ENCODE results near the gene RELA. TPM values are rescaled to one million over a fixed set of nuclear protein-coding genes. Genes with fewer than 3 reads are reported as not detected.

The RELA gene
- total and polyA plus RNA-seq, 2 donors (not counting 3 experiments of a cell fraction or from before 2014, with no cell fraction given), result 78.7 to 105 TPM

DNA sequence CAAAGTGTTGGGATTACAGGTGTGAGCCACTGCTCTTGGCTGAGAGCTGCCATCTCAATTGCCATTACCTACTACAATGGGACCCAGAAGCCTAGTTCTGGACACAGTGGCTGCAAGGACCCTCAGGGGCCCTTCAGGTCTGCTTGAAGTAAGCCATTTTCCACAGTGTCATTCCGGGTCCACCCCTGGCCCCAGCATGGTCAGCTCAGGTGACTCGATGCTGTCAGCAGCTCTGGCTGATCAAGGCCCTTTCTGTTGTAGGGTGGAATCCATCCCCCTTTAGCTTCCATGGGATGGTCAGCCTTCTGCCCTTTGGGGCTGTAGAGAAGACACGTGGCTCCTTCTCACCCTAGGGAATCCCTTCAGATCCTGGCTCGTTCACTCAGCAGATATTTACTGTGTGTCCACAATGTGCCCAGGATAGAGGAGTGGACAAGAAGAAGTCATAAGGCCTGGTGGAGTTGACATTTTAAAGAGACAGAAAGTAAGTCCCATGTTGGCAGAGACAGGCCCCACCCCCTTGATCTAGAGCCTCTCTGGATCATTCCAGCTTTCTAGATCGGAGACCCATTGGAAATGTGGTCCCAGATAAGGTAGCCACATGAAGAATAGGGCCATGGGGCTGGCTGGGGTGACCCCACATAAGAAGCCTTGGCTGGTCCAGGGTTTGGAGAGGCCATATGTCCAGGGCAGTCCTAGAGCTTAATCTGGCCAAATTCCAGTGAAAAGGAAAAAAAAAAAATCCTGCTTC lies 34.3 kb upstream of the RELA start:
- H3K9me1 ChIP-seq (replicated peaks; ENCODE audit: control insufficient read depth, extremely low read depth, insufficient read depth, low read length), result no peaks in the 10 kb centered on the region
- no peak for FAIRE-seq

More for the DNA sequence above, 34.3 kb upstream of the RELA start:
- dilution Hi-C loops (cut with MboI; ENCODE audit: extremely low pct_ligation_motif_present, low sequenced_read_pairs), result no loop called here
- H3K9ac ChIP-seq (replicated peaks; ENCODE audit: extremely low read depth, insufficient read depth, low read length), result no peak overlapping the region
- no peaks in the 10 kb centered on the region for H3K79me2 ChIP-seq (ENCODE audit: control insufficient read depth, insufficient read depth, low read length)
- no peaks in the 10 kb centered on the region for H3K9me3 ChIP-seq (replicated peaks; ENCODE audit: control insufficient read depth, insufficient read depth, low read length)
- TF ChIP-seq, protein P1, sequence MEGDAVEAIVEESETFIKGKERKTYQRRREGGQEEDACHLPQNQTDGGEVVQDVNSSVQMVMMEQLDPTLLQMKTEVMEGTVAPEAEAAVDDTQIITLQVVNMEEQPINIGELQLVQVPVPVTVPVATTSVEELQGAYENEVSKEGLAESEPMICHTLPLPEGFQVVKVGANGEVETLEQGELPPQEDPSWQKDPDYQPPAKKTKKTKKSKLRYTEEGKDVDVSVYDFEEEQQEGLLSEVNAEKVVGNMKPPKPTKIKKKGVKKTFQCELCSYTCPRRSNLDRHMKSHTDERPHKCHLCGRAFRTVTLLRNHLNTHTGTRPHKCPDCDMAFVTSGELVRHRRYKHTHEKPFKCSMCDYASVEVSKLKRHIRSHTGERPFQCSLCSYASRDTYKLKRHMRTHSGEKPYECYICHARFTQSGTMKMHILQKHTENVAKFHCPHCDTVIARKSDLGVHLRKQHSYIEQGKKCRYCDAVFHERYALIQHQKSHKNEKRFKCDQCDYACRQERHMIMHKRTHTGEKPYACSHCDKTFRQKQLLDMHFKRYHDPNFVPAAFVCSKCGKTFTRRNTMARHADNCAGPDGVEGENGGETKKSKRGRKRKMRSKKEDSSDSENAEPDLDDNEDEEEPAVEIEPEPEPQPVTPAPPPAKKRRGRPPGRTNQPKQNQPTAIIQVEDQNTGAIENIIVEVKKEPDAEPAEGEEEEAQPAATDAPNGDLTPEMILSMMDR (IDR thresholded peaks at IDR 0.05; ENCODE audit: extremely low read depth in 1 of 2, insufficient read depth in 1 of 2, low read depth in 1 of 2, low read length in 2 of 2), result no peak
- no peak for TF ChIP-seq POLR2AphosphoS5 (IDR thresholded peaks at IDR 0.05; ENCODE audit: insufficient read depth, low read depth, low read length)
- no peak for TF ChIP-seq FOS (IDR thresholded peaks at IDR 0.05; ENCODE audit: borderline replicate concordance, insufficient read depth, low read length)
- TF ChIP-seq GATA2 (IDR thresholded peaks at IDR 0.05; ENCODE audit: insufficient read depth, insufficient read length, low read depth, low read length), result no peak
- no peak for TF ChIP-seq MYC (IDR thresholded peaks at IDR 0.05; ENCODE audit: low read depth, low read length)
- TF ChIP-seq POLR2A (IDR thresholded peaks at IDR 0.05; ENCODE audit: low read depth, low read length), result no peak
- no peak for TF ChIP-seq EZH2 (IDR thresholded peaks at IDR 0.05; ENCODE audit: borderline replicate concordance, low read depth, low read length, severe bottlenecking)
- TF ChIP-seq, protein P2, sequence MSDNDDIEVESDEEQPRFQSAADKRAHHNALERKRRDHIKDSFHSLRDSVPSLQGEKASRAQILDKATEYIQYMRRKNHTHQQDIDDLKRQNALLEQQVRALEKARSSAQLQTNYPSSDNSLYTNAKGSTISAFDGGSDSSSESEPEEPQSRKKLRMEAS (IDR thresholded peaks at IDR 0.05; ENCODE audit: insufficient read depth, insufficient read length), result no peak
- TF ChIP-seq JUN (IDR thresholded peaks at IDR 0.05; ENCODE audit: borderline replicate concordance, insufficient read depth, insufficient read length, low read depth), result no peak
- H3K4me3 ChIP-seq (replicated peaks in 1 of 3; ENCODE audit: insufficient read depth in 1 of 3, low read depth in 1 of 3, low read length in 3 of 3), result no peak overlapping the region
- H4K20me1 ChIP-seq (replicated peaks; ENCODE audit: control insufficient read depth, extremely low read depth, insufficient read depth, low read length), result no peaks in the 10 kb centered on the region
- intact Hi-C loops (cut with micrococcal nuclease), result no loop called here
- no peak overlapping the region for H3K4me2 ChIP-seq (ENCODE audit: insufficient read depth, low read length)
- POLR2A ChIA-PET, result no interaction called here
- H2AFZ ChIP-seq (ENCODE audit: low read depth, low read length), result no peak overlapping the region
- peaks cover 9% of the 10 kb centered on the region for H3K4me1 ChIP-seq (ENCODE audit: control insufficient read depth, extremely low read depth, insufficient read depth, low read length)
- H3K36me3 ChIP-seq (ENCODE audit: control insufficient read depth in 2 of 2, extremely low read depth in 1 of 2, insufficient read depth in 2 of 2, low read length in 2 of 2), result no peaks in the 10 kb centered on the region
- H3K27ac ChIP-seq (ENCODE audit: insufficient read depth, low read depth, low read length), result no peak overlapping the region
- CTCF ChIA-PET, result no interaction called here
- peaks cover 3 to 7% of the 10 kb centered on the region in 2 experiments for H3K27me3 ChIP-seq (ENCODE audit: control insufficient read depth in 2 of 2, insufficient read depth in 2 of 2, low read length in 2 of 2)
- no peak for DNase-seq (ENCODE audit: low read depth, low spot score)
- no TSS peak for BruUV-seq (replicated peaks)

Data from endothelial cell of umbilical vein (primary cell).